H9 (cell line): ENCODE measurements around the gene VPS4A. TPM values are rescaled to one million over a fixed set of nuclear protein-coding genes. Genes with fewer than 3 reads are reported as not detected.

ENCODE experiments used
- DNase-seq: peaks from one replicate; pipeline ENCODE4 v3.0.0-alpha.2; 2017
- H2AFZ ChIP-seq: one replicate; pipeline ENCODE4 v1.6.1; 2013; ENCODE audit warnings: mild to moderate bottlenecking, low read length, control low read depth, moderate library complexity
- H2AK5ac ChIP-seq: 2 replicates; pipeline ENCODE4 v1.6.1; 2013; ENCODE audit warnings: low read length, control low read depth, mixed read lengths; ENCODE audit not compliant: insufficient read length
- H2BK120ac ChIP-seq: one replicate; pipeline ENCODE4 v1.6.1; 2013; ENCODE audit warnings: low read depth, mild to moderate bottlenecking, low read length, control low read depth, inconsistent platforms; ENCODE audit not compliant: poor library complexity, severe bottlenecking
- H2BK12ac ChIP-seq: 2 replicates; pipeline ENCODE4 v1.6.1; 2013; ENCODE audit warnings: low read length, control low read depth, mixed read lengths, low read depth; ENCODE audit not compliant: insufficient read length
- H2BK15ac ChIP-seq: 2 replicates; pipeline ENCODE4 v1.6.1; 2013; ENCODE audit warnings: low read depth, low read length, control low read depth
- H2BK20ac ChIP-seq: one replicate; pipeline ENCODE4 v1.6.1; 2013; ENCODE audit warnings: low read depth, mild to moderate bottlenecking, low read length, control low read depth, inconsistent platforms; ENCODE audit not compliant: poor library complexity, severe bottlenecking
- H2BK5ac ChIP-seq: 2 replicates; pipeline ENCODE4 v1.6.1; 2013; ENCODE audit warnings: low read length, control low read depth, mixed read lengths; ENCODE audit not compliant: insufficient read length
- H3K14ac ChIP-seq: 2 replicates; pipeline ENCODE4 v1.6.1; 2013; ENCODE audit warnings: low read length, control low read depth; ENCODE audit not compliant: insufficient read depth
- H3K18ac ChIP-seq: 2 replicates; pipeline ENCODE4 v1.6.1; 2013; ENCODE audit warnings: low read depth, mild to moderate bottlenecking, mixed read lengths, low read length, control low read depth; ENCODE audit not compliant: insufficient read length
- H3K23ac ChIP-seq: 2 replicates; pipeline ENCODE4 v1.6.1; 2013; ENCODE audit warnings: low read length, control low read depth, mixed read lengths, low read depth; ENCODE audit not compliant: insufficient read length
- H3K23me2 ChIP-seq: 2 replicates; pipeline ENCODE4 v1.6.1; 2013; ENCODE audit warnings: low read depth, mild to moderate bottlenecking, mixed read lengths, low read length, control low read depth; ENCODE audit not compliant: insufficient read length, poor library complexity, severe bottlenecking
- H3K27ac ChIP-seq: 2 replicates; pipeline ENCODE4 v1.5.1; 2013; ENCODE audit warnings: low read length, control low read depth, mixed read lengths, low read depth; ENCODE audit not compliant: insufficient read length
- H3K27me3 ChIP-seq: 2 replicates; pipeline ENCODE4 v1.6.1; 2013; ENCODE audit warnings: low read length, control low read depth, inconsistent platforms; ENCODE audit not compliant: insufficient read depth
- H3K4ac ChIP-seq: 2 replicates; pipeline ENCODE4 v1.6.1; 2013; ENCODE audit warnings: low read depth, mild to moderate bottlenecking, control low read depth, inconsistent platforms, low read length, moderate library complexity
- H3K4me1 ChIP-seq: 2 replicates; pipeline ENCODE4 v1.6.1; 2013; ENCODE audit warnings: low read length, control low read depth, inconsistent platforms; ENCODE audit not compliant: insufficient read depth
- H3K4me2 ChIP-seq: 2 replicates; pipeline ENCODE4 v1.6.1; 2013; ENCODE audit warnings: low read length, control low read depth, mixed read lengths; ENCODE audit not compliant: insufficient read length, insufficient read depth
- H3K56ac ChIP-seq: 2 replicates; pipeline ENCODE4 v1.6.1; 2013; ENCODE audit warnings: low read depth, mild to moderate bottlenecking, mixed read lengths, low read length, control low read depth; ENCODE audit not compliant: insufficient read length
- H3K79me1 ChIP-seq: 2 replicates; pipeline ENCODE4 v1.6.1; 2013; ENCODE audit warnings: low read depth, mild to moderate bottlenecking, moderate library complexity, low read length, control low read depth, inconsistent platforms; ENCODE audit not compliant: insufficient read depth, poor library complexity, severe bottlenecking
- H3K79me2 ChIP-seq: 2 replicates; pipeline ENCODE4 v1.6.1; 2013; ENCODE audit warnings: low read length, control low read depth, inconsistent platforms; ENCODE audit not compliant: insufficient read depth
- H3K9ac ChIP-seq: 2 replicates; pipeline ENCODE4 v1.6.1; 2013; ENCODE audit warnings: low read length, control low read depth, mixed read lengths; ENCODE audit not compliant: insufficient read length; ENCODE audit errors: extremely low read depth
- H3K9me3 ChIP-seq: one replicate; pipeline ENCODE4 v1.6.1; 2013; ENCODE audit warnings: low read depth, low read length, inconsistent platforms; ENCODE audit not compliant: control insufficient read depth
- H3T11ph ChIP-seq: one replicate; pipeline ENCODE4 v1.6.1; 2013; ENCODE audit warnings: mild to moderate bottlenecking, low read length, control low read depth, inconsistent platforms
- H4K20me1 ChIP-seq: one replicate; pipeline ENCODE4 v1.6.1; 2013; ENCODE audit not compliant: control insufficient read depth, insufficient read length, insufficient read depth
- H4K5ac ChIP-seq: 2 replicates; pipeline ENCODE4 v1.6.1; 2013; ENCODE audit warnings: low read depth, mild to moderate bottlenecking, mixed read lengths, low read length, control low read depth; ENCODE audit not compliant: insufficient read length
- H4K8ac ChIP-seq: replicated peaks from 2 replicates; pipeline ENCODE4 v1.6.1; 2013; ENCODE audit warnings: low read length, control low read depth, mixed read lengths, low read depth; ENCODE audit not compliant: insufficient read length
- H4K91ac ChIP-seq: 2 replicates; pipeline ENCODE4 v1.6.1; 2013; ENCODE audit warnings: low read depth, mild to moderate bottlenecking, moderate library complexity, mixed read lengths, low read length, control low read depth; ENCODE audit not compliant: insufficient read length
- H3K27ac Mint-ChIP-seq, 3 experiments: 2 replicates in 2 of 3; 3 replicates in 1 of 3; pipeline ENCODE4 v1.8.0; 2020 to 2021; ENCODE audit warnings: mixed read lengths in 3 of 3, mild to moderate bottlenecking in 1 of 3, moderate library complexity in 1 of 3
- H3K27me3 Mint-ChIP-seq: 2 replicates; pipeline ENCODE4 v1.8.0; 2021; ENCODE audit warnings: low read depth, mild to moderate bottlenecking, moderate library complexity, mixed read lengths
- H3K36me3 Mint-ChIP-seq, 3 experiments: 2 replicates in 2 of 3; 3 replicates in 1 of 3; pipeline ENCODE4 v1.8.0; 2020 to 2021; ENCODE audit warnings: low read depth in 3 of 3, mixed read lengths in 3 of 3; ENCODE audit not compliant: insufficient read depth in 1 of 3
- H3K4me1 Mint-ChIP-seq, 2 experiments: 2 replicates each; pipeline ENCODE4 v1.8.0; 2020; ENCODE audit warnings: mixed read lengths in 2 of 2
- H3K4me3 Mint-ChIP-seq, 2 experiments: 2 replicates in 1 of 2; 3 replicates in 1 of 2; pipeline ENCODE4 v1.8.0; 2020 to 2021; ENCODE audit warnings: mild to moderate bottlenecking in 2 of 2, mixed read lengths in 2 of 2, moderate library complexity in 1 of 2
- H3K9me3 Mint-ChIP-seq, 2 experiments: 2 replicates in 1 of 2; 3 replicates in 1 of 2; pipeline ENCODE4 v1.8.0; 2020; ENCODE audit warnings: mild to moderate bottlenecking in 2 of 2, mixed read lengths in 2 of 2, moderate library complexity in 1 of 2
- CTCF ChIP-seq: fragments of 200-600 bp; sonication (generic); conservative IDR thresholded peaks from 3 replicates; pipeline ENCODE4 v1.8.0; 2021; ENCODE audit warnings: antibody characterized with exemption, mild to moderate bottlenecking
- WGBS: extraction: QIAGEN DNeasy Blood & Tissue Kit; methylation state at CpG from one replicate; pipeline ENCODE4 v1.1.7; 2013; ENCODE audit warnings: missing lambda C conversion rate, low lambda C conversion rate, mixed read lengths; ENCODE audit not compliant: insufficient read length; ENCODE audit errors: extremely low coverage; 5-methylcytosine and 5-hydroxymethylcytosine counted together
- total RNA-seq: library from RNA; stranded (reverse); gene quantifications from 2 replicates; pipeline ENCODE4 v1.2.1, GENCODE V29; 2021

VPS4A gene
- total RNA-seq, 1 experiment from 2014 or later = 27.1 TPM

GRCh38 chr16:69319826-69320739, 8.9 kb downstream of the VPS4A start:
- DNase-seq = no peak
- H3K27me3 ChIP-seq = no peaks in the 10 kb centered on the region
- no peak overlapping the region for H3K56ac ChIP-seq
- Mint-ChIP-seq H3K9me3 (no peaks in the 10 kb centered on the region), H3K36me3 (peaks cover 44 to 92% (median 82%) of the 10 kb centered on the region in 3 experiments), H3K4me1 (no peaks in the 10 kb centered on the region), H3K27me3 (no peaks in the 10 kb centered on the region), H3K27ac (0 out of 7 replicates have a peak overlapping the region, but pooled peaks of 1 of the 3 experiments have one; percentile 50), H3K4me3 (no peak overlapping the region)
- H2BK5ac ChIP-seq = no peak overlapping the region
- TF ChIP-seq CTCF = no peak
- H3K4me2 ChIP-seq = no peak overlapping the region
- H4K20me1 ChIP-seq = no peaks in the 10 kb centered on the region
- no peaks in the 10 kb centered on the region for H3K79me1 ChIP-seq
- H4K5ac ChIP-seq = no peak overlapping the region
- no peak overlapping the region for H3K18ac ChIP-seq
- no peak overlapping the region for H2BK20ac ChIP-seq
- H2AK5ac ChIP-seq = no peak overlapping the region
- no peak overlapping the region for H2BK15ac ChIP-seq
- H4K8ac ChIP-seq = no peak overlapping the region
- H4K91ac ChIP-seq = no peak overlapping the region
- H3K23me2 ChIP-seq = no peaks in the 10 kb centered on the region
- no peaks in the 10 kb centered on the region for H3K4me1 ChIP-seq
- no peaks in the 10 kb centered on the region for H3K79me2 ChIP-seq
- no peak overlapping the region for H2AFZ ChIP-seq
- H2BK12ac ChIP-seq = no peak overlapping the region
- H2BK120ac ChIP-seq = no peak overlapping the region
- WGBS = no CpG with 5 or more reads among the region's 30 CpGs
- no peaks in the 10 kb centered on the region for H3K9me3 ChIP-seq
- no peak overlapping the region for H3K14ac ChIP-seq
- no peak overlapping the region for H3K4ac ChIP-seq
- H3T11ph ChIP-seq = no peak overlapping the region
- H3K27ac ChIP-seq = no peak overlapping the region
- no peak overlapping the region for H3K9ac ChIP-seq
- no peak overlapping the region for H3K23ac ChIP-seq
